GM12878 (cell line): Measurements from ENCODE around the gene CYP2A6. TPM values are rescaled to one million over a fixed set of nuclear protein-coding genes. Genes with fewer than 3 reads are reported as not detected.
"Not testable (repeated sequence)": the region's sequence is repeated elsewhere in the genome, so short reads cannot be mapped to it uniquely, and the experiment has no call there.

Source experiments
- ATAC-seq: fragments of 200-7000 bp; cut with Tn5 transposase; 3 replicates; pipeline ENCODE4 v1.9.1; 2020; ENCODE audit warnings: mild to moderate bottlenecking, moderate library complexity
- BruUV-seq: library from RNA; stranded (reverse); fragments of 400-500 nt; replicated peaks from 2 replicates; lab custom pipeline; 2021; lab: Mats Ljungman, UMichigan
- CTCF ChIA-PET: fragments of 300-600 bp; sonication (Branson Sonifier 250); formaldehyde crosslinking; extraction: SDS; loops from one replicate; lab custom pipeline; 2021; ENCODE audit warnings: inconsistent platforms; lab: Yijun Ruan, JAX
- POLR2A ChIA-PET: fragments of 350-600 bp; formaldehyde crosslinking; extraction: SDS; loops from one replicate; lab custom pipeline; 2021; ENCODE audit warnings: inconsistent platforms; lab: Charles Lee
- RAD21 ChIA-PET: fragments of 300-600 bp; sonication (Branson Sonifier 250); formaldehyde crosslinking; loops from one replicate; lab custom pipeline; 2023; ENCODE audit warnings: antibody characterized with exemption; ENCODE audit not compliant: unreplicated experiment; lab: Charles Lee
- SMC1A ChIA-PET: fragments of 300-600 bp; sonication (Branson Sonifier 250); formaldehyde crosslinking; loops from one replicate; lab custom pipeline; 2023; ENCODE audit not compliant: unreplicated experiment, uncharacterized antibody; lab: Charles Lee
- DNase-seq: peaks from one replicate; pipeline ENCODE4 v3.0.0-alpha.2; 2011; ENCODE audit warnings: low read depth, low spot score
- FAIRE-seq: peaks from 3 replicates; lab custom pipeline; 2011; peaks lifted over from hg19 to GRCh38; lab: Jason Lieb, UNC
- H2AFZ ChIP-seq: 2 replicates; pipeline ENCODE4 v1.6.0; 2011; ENCODE audit warnings: low read depth, low read length, control low read depth; ENCODE audit not compliant: control insufficient read depth
- H3K27ac ChIP-seq: 2 replicates; pipeline ENCODE4 v1.5.1; 2011; ENCODE audit warnings: control low read depth; ENCODE audit not compliant: control insufficient read depth, insufficient read depth
- H3K27me3 ChIP-seq, 2 experiments: replicated peaks in 1 of 2; 2 replicates each; pipeline versions ENCODE4 v1.6.0 to v1.6.1; 2011; ENCODE audit warnings: low read length in 1 of 2; ENCODE audit not compliant: control insufficient read depth in 2 of 2, insufficient read depth in 2 of 2
- H3K36me3 ChIP-seq, 2 experiments: 2 replicates each; pipeline ENCODE4 v1.5.1; 2011; ENCODE audit warnings: low read length in 1 of 2; ENCODE audit not compliant: control insufficient read depth in 2 of 2, insufficient read depth in 2 of 2
- H3K4me1 ChIP-seq: 2 replicates; pipeline ENCODE4 v1.6.1; 2011; ENCODE audit warnings: mild to moderate bottlenecking, low read length, moderate library complexity, mixed read lengths; ENCODE audit not compliant: control insufficient read depth, insufficient read depth
- H3K4me2 ChIP-seq: 2 replicates; pipeline ENCODE4 v1.6.0; 2011; ENCODE audit warnings: control low read depth; ENCODE audit not compliant: control insufficient read depth, insufficient read depth
- H3K4me3 ChIP-seq: fragments of 200-600 bp; sonication (generic); 2 replicates; pipeline ENCODE4 v1.5.1; 2016
- H3K79me2 ChIP-seq: 2 replicates; pipeline ENCODE4 v1.6.0; 2011; ENCODE audit warnings: low read length; ENCODE audit not compliant: control insufficient read depth, insufficient read depth
- H3K9ac ChIP-seq: 2 replicates; pipeline ENCODE4 v1.8.0; 2011; ENCODE audit warnings: low read length, control low read depth, mixed read lengths; ENCODE audit not compliant: control insufficient read depth, insufficient read depth
- H3K9me3 ChIP-seq: replicated peaks from 3 replicates; pipeline ENCODE4 v1.5.1; 2011; ENCODE audit warnings: mild to moderate bottlenecking, low read length; ENCODE audit not compliant: control insufficient read depth, insufficient read depth
- H4K20me1 ChIP-seq: 2 replicates; pipeline ENCODE4 v1.6.0; 2011; ENCODE audit not compliant: control insufficient read depth, insufficient read depth
- BCL11A ChIP-seq: IDR thresholded peaks from 2 replicates; pipeline ENCODE4 v1.6.1; 2011; ENCODE audit warnings: low read depth, low read length
- BMI1 ChIP-seq: fragments of 450-650 bp; IDR thresholded peaks from 2 replicates; pipeline ENCODE4 v1.6.1; 2016; ENCODE audit warnings: mild to moderate bottlenecking, moderate library complexity, borderline replicate concordance
- CREB1 ChIP-seq: IDR thresholded peaks from 2 replicates; pipeline ENCODE4 v1.6.1; 2012; ENCODE audit warnings: low read depth, mild to moderate bottlenecking, inconsistent platforms
- GABPA ChIP-seq: IDR thresholded peaks from 2 replicates; pipeline ENCODE4 v1.6.1; 2014; ENCODE audit warnings: antibody characterized with exemption, low read depth, mild to moderate bottlenecking, inconsistent platforms
- GATAD2B ChIP-seq: fragments of 450-650 bp; conservative IDR thresholded peaks from 2 replicates; pipeline ENCODE4 v1.6.1; 2017; ENCODE audit warnings: low read depth, mild to moderate bottlenecking, moderate library complexity
- HDGF ChIP-seq: fragments of 450-650 bp; IDR thresholded peaks from 2 replicates; pipeline ENCODE4 v1.6.1; 2016; ENCODE audit warnings: antibody characterized with exemption
- IKZF2 ChIP-seq, 2 experiments: fragments of 450-650 bp; IDR thresholded peaks; 2 replicates each; pipeline ENCODE4 v1.6.1; 2017; ENCODE audit warnings: mild to moderate bottlenecking in 2 of 2, moderate library complexity in 2 of 2
- JUNB ChIP-seq: IDR thresholded peaks from 2 replicates; pipeline ENCODE4 v1.6.1; 2016; ENCODE audit warnings: antibody characterized with exemption, mild to moderate bottlenecking
- KAT2A ChIP-seq: conservative IDR thresholded peaks from 2 replicates; pipeline ENCODE4 v1.6.1; 2011; ENCODE audit warnings: low read depth, low read length; ENCODE audit not compliant: control insufficient read depth
- POLR2A ChIP-seq: IDR thresholded peaks from 2 replicates; pipeline ENCODE4 v1.6.1; 2011; ENCODE audit warnings: low read depth, mild to moderate bottlenecking, low read length
- POU2F2 ChIP-seq: IDR thresholded peaks from 3 replicates; pipeline ENCODE4 v1.6.1; 2011; ENCODE audit warnings: low read depth, mild to moderate bottlenecking, low read length, borderline replicate concordance
- RFX5 ChIP-seq: IDR thresholded peaks from 2 replicates; pipeline ENCODE4 v1.6.1; 2011; ENCODE audit warnings: low read depth, low read length, improper control_type of control experiment
- RUNX3 ChIP-seq: IDR thresholded peaks from 2 replicates; pipeline ENCODE4 v1.6.1; 2012; ENCODE audit warnings: low read length, inconsistent platforms
- ZBED1 ChIP-seq: IDR thresholded peaks from 2 replicates; pipeline ENCODE4 v1.6.1; 2016; ENCODE audit warnings: borderline replicate concordance
- ZNF207 ChIP-seq: fragments of 450-650 bp; IDR thresholded peaks from 2 replicates; pipeline ENCODE4 v1.6.1; 2014; ENCODE audit warnings: antibody characterized with exemption, mild to moderate bottlenecking, borderline replicate concordance
- ZNF24 ChIP-seq: fragments of 450-650 bp; IDR thresholded peaks from 2 replicates; pipeline ENCODE4 v1.6.1; 2017; ENCODE audit warnings: antibody characterized with exemption, mild to moderate bottlenecking
- WGBS: methylation state at CpG from one replicate; pipeline ENCODE4 v1.1.6; 2016; ENCODE audit warnings: low lambda C conversion rate; ENCODE audit not compliant: insufficient replicate concordance, insufficient coverage; ENCODE audit errors: missing lambda C conversion rate; 5-methylcytosine and 5-hydroxymethylcytosine counted together
- in situ Hi-C: fragments of 300-500 bp; cut with MboI; formaldehyde crosslinking; loops from 9 replicates; pipeline ENCODE4 v1.14.3; 2018; ENCODE audit warnings: mixed read lengths
- intact Hi-C: fragments of 100-400 bp; cut with micrococcal nuclease; formaldehyde crosslinking; loops from one replicate; pipeline ENCODE4 v1.14.2; 2022; ENCODE audit not compliant: unreplicated experiment
- polyA plus RNA-seq, 11 experiments: library from polyadenylated mRNA; depleted of rRNA in 4 of 11; unstranded in 6 of 11; stranded (reverse) in 5 of 11; fragments of >200 nt; fragmentation: Nextera tagmentation in 4 of 11; fragmentation: Illumina TruSeq in 1 of 11; extraction: Ambion mirVana in 4 of 11; extraction: Trizol in 1 of 11; gene quantifications; 1 replicate in 1 of 11; 2 replicates in 10 of 11; pipeline versions ENCODE4 v1.2.1 to v1.2.3, GENCODE V29; 2011 to 2016; ENCODE audit warnings: inconsistent platforms in 2 of 11, missing spikeins in 2 of 11, low read depth in 1 of 11
- total RNA-seq, 4 experiments: library from RNA; depleted of rRNA in 3 of 4; stranded (reverse); fragments of >200 nt in 3 of 4; fragmentation: Illumina TruSeq in 1 of 4; extraction: Trizol in 1 of 4; gene quantifications; 2 replicates each; pipeline versions ENCODE4 v1.2.1 to v1.2.3, GENCODE V29; 2013 to 2021
- TF ChIP-seq, protein P1 (sequence below): fragments of 450-650 bp; formaldehyde crosslinking; IDR thresholded peaks from 2 replicates; pipeline ENCODE4 v1.5.0; 2022; ENCODE audit warnings: mild to moderate bottlenecking, missing genetic modification characterization

Gene CYP2A6
- total and polyA plus RNA-seq, 10 of the 15 experiments (the other 5 are each of a cell fraction or from before 2014, with no cell fraction given) = 0.97 TPM; not detected in 9

DNA sequence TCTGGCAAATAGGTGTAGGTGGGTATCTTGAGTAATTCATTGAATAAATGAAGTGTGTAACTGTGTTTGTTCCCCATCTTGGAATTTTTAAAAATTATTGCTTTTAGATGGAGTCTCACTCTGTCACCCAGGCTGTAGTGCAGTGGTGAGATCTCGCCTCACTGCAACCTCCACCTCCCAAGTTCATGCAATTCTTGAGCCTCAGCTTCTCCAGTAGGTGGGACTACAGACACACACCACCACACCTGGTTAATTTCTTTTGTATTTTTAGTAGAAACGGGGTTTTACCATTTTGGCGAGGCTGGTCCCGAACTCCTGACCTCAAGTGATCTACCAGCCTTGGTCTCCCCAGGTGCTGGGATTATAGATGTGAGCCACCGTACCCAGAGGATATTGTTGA is 7.9 kb upstream of the CYP2A6 start:
- no peak for DNase-seq
- in situ Hi-C loops = no loop called here
- Histone ChIP-seq H3K9ac (no peak overlapping the region), H3K9me3 (no peaks in the 10 kb centered on the region), H3K4me3 (no peak overlapping the region), H3K27me3 (no peaks in the 10 kb centered on the region; a peak in 1 of 4 replicates), H3K79me2 (no peaks in the 10 kb centered on the region), H3K4me2 (no peak overlapping the region), H3K27ac (no peak overlapping the region), H4K20me1 (no peaks in the 10 kb centered on the region), H2AFZ (no peak overlapping the region), H3K4me1 (no peaks in the 10 kb centered on the region)
- FAIRE-seq = no peak
- no TSS peak for BruUV-seq
- SMC1A ChIA-PET = no interaction called here
- CTCF ChIA-PET = no interaction called here
- intact Hi-C loops = no loop called here
- RAD21 ChIA-PET = no interaction called here
- WGBS = 12% methylated on average over 5 of the region's 5 CpGs
- ATAC-seq = no peak
- POLR2A ChIA-PET = no interaction called here
- TF ChIP-seq POU2F2 (no peak), JUNB (no peak), ZBED1 (no peak), KAT2A (no peak), BMI1 (no peak), HDGF (no peak), RFX5 (no peak), ZNF207 (no peak), ZNF24 (no peak), GATAD2B (no peak), BCL11A (no peak), GABPA (no peak), RUNX3 (no peak), POLR2A (no peak), CREB1 (no peak), IKZF2 (IDR thresholded peaks at IDR 0.05) (no peak)
- TF ChIP-seq, protein P1, sequence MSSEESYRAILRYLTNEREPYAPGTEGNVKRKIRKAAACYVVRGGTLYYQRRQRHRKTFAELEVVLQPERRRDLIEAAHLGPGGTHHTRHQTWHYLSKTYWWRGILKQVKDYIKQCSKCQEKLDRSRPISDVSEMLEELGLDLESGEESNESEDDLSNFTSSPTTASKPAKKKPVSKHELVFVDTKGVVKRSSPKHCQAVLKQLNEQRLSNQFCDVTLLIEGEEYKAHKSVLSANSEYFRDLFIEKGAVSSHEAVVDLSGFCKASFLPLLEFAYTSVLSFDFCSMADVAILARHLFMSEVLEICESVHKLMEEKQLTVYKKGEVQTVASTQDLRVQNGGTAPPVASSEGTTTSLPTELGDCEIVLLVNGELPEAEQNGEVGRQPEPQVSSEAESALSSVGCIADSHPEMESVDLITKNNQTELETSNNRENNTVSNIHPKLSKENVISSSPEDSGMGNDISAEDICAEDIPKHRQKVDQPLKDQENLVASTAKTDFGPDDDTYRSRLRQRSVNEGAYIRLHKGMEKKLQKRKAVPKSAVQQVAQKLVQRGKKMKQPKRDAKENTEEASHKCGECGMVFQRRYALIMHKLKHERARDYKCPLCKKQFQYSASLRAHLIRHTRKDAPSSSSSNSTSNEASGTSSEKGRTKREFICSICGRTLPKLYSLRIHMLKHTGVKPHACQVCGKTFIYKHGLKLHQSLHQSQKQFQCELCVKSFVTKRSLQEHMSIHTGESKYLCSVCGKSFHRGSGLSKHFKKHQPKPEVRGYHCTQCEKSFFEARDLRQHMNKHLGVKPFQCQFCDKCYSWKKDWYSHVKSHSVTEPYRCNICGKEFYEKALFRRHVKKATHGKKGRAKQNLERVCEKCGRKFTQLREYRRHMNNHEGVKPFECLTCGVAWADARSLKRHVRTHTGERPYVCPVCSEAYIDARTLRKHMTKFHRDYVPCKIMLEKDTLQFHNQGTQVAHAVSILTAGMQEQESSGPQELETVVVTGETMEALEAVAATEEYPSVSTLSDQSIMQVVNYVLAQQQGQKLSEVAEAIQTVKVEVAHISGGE = no peak
- TF ChIP-seq, all 136 proteins: peak for 0
- H3K36me3 ChIP-seq = no peaks in the 10 kb centered on the region

DNA sequence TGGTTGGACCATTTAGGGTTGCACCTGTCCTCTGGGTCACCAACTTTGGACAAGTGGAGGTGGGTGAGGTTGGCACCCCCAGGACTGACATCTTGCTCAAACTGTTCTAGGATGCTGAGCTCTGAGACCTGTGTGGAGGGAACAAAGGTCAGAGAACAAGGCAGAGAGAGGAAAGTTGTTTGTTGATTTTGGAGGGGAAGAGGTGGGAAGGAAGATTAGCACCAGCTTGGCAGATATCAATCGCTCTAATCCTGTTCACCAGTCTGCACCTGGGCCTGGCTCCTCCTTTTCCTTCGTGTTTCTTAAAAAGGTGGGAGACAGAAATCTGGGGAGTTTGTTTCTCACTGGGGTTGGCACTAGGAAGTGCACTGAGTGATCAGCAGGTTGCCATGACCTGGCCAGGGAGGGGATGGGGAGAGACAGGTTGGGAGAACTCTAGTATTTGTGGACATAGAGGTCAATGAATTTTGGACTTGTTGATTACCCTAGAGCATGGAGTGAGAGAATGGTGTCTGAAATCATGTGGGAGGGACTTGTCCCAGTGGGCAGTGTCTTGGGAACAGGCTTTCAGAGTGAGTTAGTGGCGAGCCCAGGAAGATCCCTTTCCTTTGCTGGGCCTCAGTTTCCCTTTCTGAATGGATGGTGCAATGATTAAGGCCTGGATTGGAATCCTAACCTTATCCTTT is 2.4 kb upstream of the CYP2A6 start:
- SMC1A ChIA-PET, H3K9ac ChIP-seq, H3K4me1 ChIP-seq, H3K4me3 ChIP-seq, H3K27me3 ChIP-seq, DNase-seq, H2AFZ ChIP-seq, H3K27ac ChIP-seq, POLR2A ChIA-PET, FAIRE-seq, intact Hi-C loops, H3K36me3 ChIP-seq, H3K4me2 ChIP-seq, H3K79me2 ChIP-seq, in situ Hi-C loops, H3K9me3 ChIP-seq, ATAC-seq, RAD21 ChIA-PET, CTCF ChIA-PET, H4K20me1 ChIP-seq, BruUV-seq: not testable (repeated sequence)
- WGBS = 17% methylated on average over 2 of the region's 3 CpGs
